Endothelial cell of umbilical vein (primary cell): Measurements from ENCODE around the gene CASKIN1. TPM values are rescaled to one million over a fixed set of nuclear protein-coding genes. Genes with fewer than 3 reads are reported as not detected.

ENCODE experiments used
- BruUV-seq: library from RNA; stranded (reverse); fragments of 400-500 nt; replicated peaks from 2 replicates; lab custom pipeline; 2021; lab: Mats Ljungman, UMichigan
- CTCF ChIA-PET: fragments of 300-600, 350-600 bp; sonication (Branson Sonifier 250); formaldehyde crosslinking; loops from one replicate; lab custom pipeline; 2021; ENCODE audit warnings: antibody characterized with exemption, inconsistent platforms; lab: Charles Lee
- POLR2A ChIA-PET: fragments of 300-600, 350-600 bp; sonication (Branson Sonifier 250); formaldehyde crosslinking; loops from one replicate; lab custom pipeline; 2021; ENCODE audit warnings: antibody characterized with exemption, inconsistent platforms; lab: Charles Lee
- DNase-seq: peaks from one replicate; pipeline ENCODE4 v3.0.0-alpha.2; 2011; ENCODE audit warnings: low read depth, low spot score
- FAIRE-seq: peaks from 2 replicates; lab custom pipeline; 2011; peaks lifted over from hg19 to GRCh38; lab: Jason Lieb, UNC
- H2AFZ ChIP-seq: 2 replicates; pipeline ENCODE4 v1.6.0; 2012; ENCODE audit warnings: low read depth, low read length, control low read depth, inconsistent platforms
- H3K27ac ChIP-seq: 2 replicates; pipeline ENCODE4 v1.5.1; 2011; ENCODE audit warnings: low read depth, mild to moderate bottlenecking, control low read depth, low read length, moderate library complexity; ENCODE audit not compliant: insufficient read depth
- H3K27me3 ChIP-seq, 2 experiments: 2 replicates each; pipeline versions ENCODE4 v1.6.0 to v1.6.1; 2011; ENCODE audit warnings: low read length in 2 of 2, mixed read lengths in 1 of 2; ENCODE audit not compliant: control insufficient read depth in 2 of 2, insufficient read depth in 2 of 2
- H3K36me3 ChIP-seq, 2 experiments: 2 replicates in 1 of 2; 3 replicates in 1 of 2; pipeline ENCODE4 v1.5.1; 2011; ENCODE audit warnings: low read length in 2 of 2, mild to moderate bottlenecking in 1 of 2, moderate library complexity in 1 of 2; ENCODE audit not compliant: control insufficient read depth in 2 of 2, insufficient read depth in 2 of 2; ENCODE audit errors: extremely low read depth in 1 of 2
- H3K4me1 ChIP-seq: 3 replicates; pipeline ENCODE4 v1.5.1; 2011; ENCODE audit warnings: mild to moderate bottlenecking, low read length; ENCODE audit not compliant: control insufficient read depth, insufficient read depth; ENCODE audit errors: extremely low read depth
- H3K4me2 ChIP-seq: 2 replicates; pipeline ENCODE4 v1.6.1; 2011; ENCODE audit warnings: low read length, control low read depth, mixed read lengths; ENCODE audit not compliant: insufficient read depth
- H3K4me3 ChIP-seq, 3 experiments: fragments of 200-600 bp in 1 of 3; sonication (generic), shearing (Covaris generic) in 1 of 3; replicated peaks in 1 of 3; 2 replicates each; pipeline ENCODE4 v1.5.1; 2011 to 2016; ENCODE audit warnings: control low read depth in 3 of 3, low read length in 3 of 3, mild to moderate bottlenecking in 2 of 3, inconsistent platforms in 1 of 3, low read depth in 1 of 3, moderate library complexity in 1 of 3; ENCODE audit not compliant: insufficient read depth in 1 of 3
- H3K79me2 ChIP-seq: 2 replicates; pipeline ENCODE4 v1.6.0; 2012; ENCODE audit warnings: low read length, inconsistent platforms; ENCODE audit not compliant: control insufficient read depth, insufficient read depth
- H3K9ac ChIP-seq: replicated peaks from 2 replicates; pipeline ENCODE3; 2011; ENCODE audit warnings: low read length, control low read depth; ENCODE audit not compliant: insufficient read depth; ENCODE audit errors: extremely low read depth
- H3K9me1 ChIP-seq: replicated peaks from 3 replicates; pipeline ENCODE4 v1.6.0; 2011; ENCODE audit warnings: mild to moderate bottlenecking, low read length; ENCODE audit not compliant: control insufficient read depth, insufficient read depth; ENCODE audit errors: extremely low read depth
- H3K9me3 ChIP-seq: replicated peaks from 2 replicates; pipeline ENCODE4 v1.5.1; 2012; ENCODE audit warnings: low read length, inconsistent platforms; ENCODE audit not compliant: control insufficient read depth, insufficient read depth
- H4K20me1 ChIP-seq: replicated peaks from 2 replicates; pipeline ENCODE3; 2011; ENCODE audit warnings: mild to moderate bottlenecking, low read length; ENCODE audit not compliant: control insufficient read depth, insufficient read depth; ENCODE audit errors: extremely low read depth
- CTCF ChIP-seq, 2 donors: IDR thresholded peaks; 1 replicate in 1 of 2; 2 replicates in 1 of 2; pipeline ENCODE4 v1.5.1; 2011; ENCODE audit warnings: low read length in 2 of 2, mild to moderate bottlenecking in 2 of 2, moderate library complexity in 2 of 2, control low read depth in 1 of 2, inconsistent platforms in 1 of 2, low read depth in 1 of 2; ENCODE audit not compliant: insufficient read depth in 1 of 2; ENCODE audit errors: extremely low read depth in 1 of 2
- GATA2 ChIP-seq: IDR thresholded peaks from 2 replicates; pipeline ENCODE4 v1.7.0; 2011; ENCODE audit warnings: low read depth, mild to moderate bottlenecking, moderate library complexity, mixed read lengths, low read length; ENCODE audit not compliant: insufficient read length, insufficient read depth
- POLR2A ChIP-seq: IDR thresholded peaks from 2 replicates; pipeline ENCODE4 v1.6.1; 2012; ENCODE audit warnings: low read depth, mild to moderate bottlenecking, control low read depth, low read length
- POLR2AphosphoS5 ChIP-seq: IDR thresholded peaks from 2 replicates; pipeline ENCODE4 v1.6.1; 2012; ENCODE audit warnings: low read depth, mild to moderate bottlenecking, control low read depth, low read length, moderate library complexity; ENCODE audit not compliant: insufficient read depth
- dilution Hi-C: fragments of 300-500 bp; cut with MboI; formaldehyde crosslinking; loops from one replicate; pipeline ENCODE4 v1.15.0; 2019; ENCODE audit warnings: low sequenced_read_pairs; ENCODE audit not compliant: extremely low pct_ligation_motif_present
- intact Hi-C: fragments of 100-400 bp; cut with micrococcal nuclease; formaldehyde crosslinking; loops from one replicate; pipeline ENCODE4 v1.10.0; 2022
- polyA plus RNA-seq, 4 experiments: library from polyadenylated mRNA; depleted of rRNA in 3 of 4; stranded (reverse) in 3 of 4; unstranded in 1 of 4; fragments of >200 nt; gene quantifications; 2 replicates each; pipeline versions ENCODE4 v1.2.1 to v1.2.3, GENCODE V29; 2011 to 2012; ENCODE audit warnings: missing spikeins in 1 of 4
- total RNA-seq: library from RNA; stranded (reverse); gene quantifications from 2 replicates; pipeline ENCODE4 v1.2.3, GENCODE V29; 2021

Gene CASKIN1
- total and polyA plus RNA-seq, 2 donors (not counting 3 experiments of a cell fraction or from before 2014, with no cell fraction given), result 0.11 to 0.58 TPM

DNA sequence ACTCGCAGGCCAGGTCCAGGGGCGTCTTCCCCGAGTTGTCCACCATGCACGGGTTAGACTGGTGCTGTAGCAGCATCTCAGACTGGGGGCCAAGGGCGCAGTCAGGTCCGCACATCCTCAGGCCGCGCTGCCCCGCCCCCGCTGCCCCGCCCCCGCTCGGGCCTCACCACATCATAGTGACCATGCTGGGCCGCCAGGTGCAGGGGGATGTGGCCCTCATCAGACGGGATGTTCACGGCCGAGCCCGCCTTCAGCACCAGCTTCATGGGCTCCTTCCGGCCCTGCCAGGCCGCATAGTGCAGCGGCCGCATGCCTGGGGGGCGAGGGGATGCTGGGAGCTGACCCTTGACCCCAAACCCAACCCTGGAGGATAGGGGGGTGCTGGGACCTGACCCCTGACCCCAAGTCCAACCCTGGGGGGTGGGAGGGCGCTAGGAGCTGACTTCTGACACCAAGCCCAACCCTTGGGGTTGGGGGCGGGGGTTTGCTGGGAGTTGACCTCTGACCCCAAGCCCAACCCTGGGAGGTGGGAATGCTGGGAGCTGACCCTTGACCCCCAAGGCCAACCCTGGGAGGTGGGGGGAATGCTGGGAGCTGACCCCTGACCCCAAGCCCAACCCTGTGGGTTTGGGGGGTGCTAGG, 7.0 kb downstream of the CASKIN1 start:
- Histone ChIP-seq H3K9me3 (no peaks in the 10 kb centered on the region), H4K20me1 (no peaks in the 10 kb centered on the region), H3K4me2 (no peak overlapping the region), H3K27me3 (no peaks in the 10 kb centered on the region), H2AFZ (no peak overlapping the region), H3K4me1 (no peaks in the 10 kb centered on the region), H3K4me3 (no peak overlapping the region), H3K27ac (no peak overlapping the region), H3K9me1 (no peaks in the 10 kb centered on the region), H3K36me3 (no peaks in the 10 kb centered on the region), H3K79me2 (no peaks in the 10 kb centered on the region), H3K9ac (no peak overlapping the region)
- DNase-seq, result no peak
- ChIA-PET CTCF (interaction anchor here (0.7 kb wide), 1 partner anchor 15 kb away, joined by 3 read pairs; no protein-coding TSS in a partner anchor), POLR2A (no interaction called here)
- intact Hi-C loops, result no loop called here
- TF ChIP-seq POLR2AphosphoS5 (no peak), POLR2A (no peak), GATA2 (no peak)
- no TSS peak for BruUV-seq
- FAIRE-seq, result no peak
- dilution Hi-C loops, result no loop called here

DNA sequence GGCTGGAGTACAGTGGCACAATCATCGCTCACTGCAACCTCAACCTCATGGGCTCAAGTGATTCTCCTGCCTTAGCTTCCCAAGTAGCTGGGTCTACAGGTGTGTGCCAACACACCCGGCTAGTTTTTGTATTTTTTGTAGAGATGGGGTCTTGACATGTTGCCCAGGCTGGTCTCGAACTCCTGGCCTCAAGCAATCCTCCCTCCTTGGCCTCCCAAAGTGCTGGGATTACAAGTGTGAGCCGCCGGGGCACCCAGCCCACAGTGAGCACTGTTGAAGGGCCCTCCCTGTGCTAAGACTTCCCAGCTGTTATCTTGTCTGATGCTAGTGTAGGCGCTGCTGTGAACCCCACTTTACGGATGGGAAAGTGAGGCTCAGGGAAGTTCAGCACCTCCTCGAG, 8.0 kb downstream of the CASKIN1 start:
- intact Hi-C loops, result no loop called here
- no peak overlapping the region for H3K27ac ChIP-seq
- POLR2A ChIA-PET, result interaction anchor here (1.1 kb wide), 1 partner anchor 33 kb away, joined by 3 read pairs; the partner anchor contains the start of gene TRAF7
- dilution Hi-C loops, result no loop called here
- H3K27me3 ChIP-seq, result no peaks in the 10 kb centered on the region
- FAIRE-seq (no peak), DNase-seq (no peak)
- no peak overlapping the region for H3K4me2 ChIP-seq
- H3K9me1 ChIP-seq, result no peaks in the 10 kb centered on the region
- H4K20me1 ChIP-seq, result no peaks in the 10 kb centered on the region
- CTCF ChIA-PET, result interaction anchor here (0.9 kb wide), 1 partner anchor 48 kb away, joined by 3 read pairs; no protein-coding TSS in a partner anchor
- BruUV-seq, result no TSS peak
- H3K4me3 ChIP-seq, result no peak overlapping the region
- TF ChIP-seq CTCF (IDR thresholded peaks at IDR 0.05; ENCODE audit: extremely low read depth in 1 of 2, insufficient read depth in 1 of 2, low read depth in 1 of 2, low read length in 2 of 2), result no peak
- no peaks in the 10 kb centered on the region for H3K36me3 ChIP-seq
- no peaks in the 10 kb centered on the region for H3K4me1 ChIP-seq
- no peaks in the 10 kb centered on the region for H3K79me2 ChIP-seq
- H2AFZ ChIP-seq, result no peak overlapping the region
- H3K9ac ChIP-seq, result no peak overlapping the region
- H3K9me3 ChIP-seq, result no peaks in the 10 kb centered on the region
